ENCODE data around the gene WNT11.

WNT11 gene

GRCh38 chr11:76229690-76230240 is 23.5 kb upstream of the WNT11 start:
- no peak for DNase-seq (ENCODE audit: low spot score)
- in situ Hi-C loops (cut with MboI; ENCODE audit: low sequenced_read_pairs, unreplicated experiment) = no loop called here
- no peak for TF ChIP-seq CTCF (IDR thresholded peaks at IDR 0.05; ENCODE audit: borderline replicate concordance, control extremely low read depth, extremely low read depth, insufficient read depth, missing control alignments)

- DNase-seq (ENCODE audit: low spot score) = no peak
- no peak for TF ChIP-seq CTCF (IDR thresholded peaks at IDR 0.05; ENCODE audit: borderline replicate concordance, control extremely low read depth, extremely low read depth, insufficient read depth, missing control alignments)
- in situ Hi-C loops (cut with MboI; ENCODE audit: low sequenced_read_pairs, unreplicated experiment) = no loop called here
These were observed 22.5 kb upstream of the WNT11 start for GRCh38 chr11:76228875-76229149.

GRCh38 chr11:76228071-76228874 is 22.0 kb upstream of the WNT11 start:
- DNase-seq (ENCODE audit: low spot score) = no peak
- no peak for TF ChIP-seq CTCF (IDR thresholded peaks at IDR 0.05; ENCODE audit: borderline replicate concordance, control extremely low read depth, extremely low read depth, insufficient read depth, missing control alignments)
- in situ Hi-C loops (cut with MboI; ENCODE audit: low sequenced_read_pairs, unreplicated experiment) = no loop called here

GRCh38 chr11:76226626-76227025 is 20.3 kb upstream of the WNT11 start:
- no peak for TF ChIP-seq CTCF (IDR thresholded peaks at IDR 0.05; ENCODE audit: borderline replicate concordance, control extremely low read depth, extremely low read depth, insufficient read depth, missing control alignments)
- in situ Hi-C loops (cut with MboI; ENCODE audit: low sequenced_read_pairs, unreplicated experiment) = no loop called here
- DNase-seq (ENCODE audit: low spot score) = no peak

- TF ChIP-seq CTCF (IDR thresholded peaks at IDR 0.05; ENCODE audit: borderline replicate concordance, control extremely low read depth, extremely low read depth, insufficient read depth, missing control alignments) = no peak
- DNase-seq (ENCODE audit: low spot score) = no peak
- in situ Hi-C loops (cut with MboI; ENCODE audit: low sequenced_read_pairs, unreplicated experiment) = no loop called here
These were observed 18.9 kb upstream of the WNT11 start for GRCh38 chr11:76225122-76225611.

GRCh38 chr11:76224461-76225121 is 18.3 kb upstream of the WNT11 start:
- DNase-seq (ENCODE audit: low spot score) = no peak
- in situ Hi-C loops (cut with MboI; ENCODE audit: low sequenced_read_pairs, unreplicated experiment) = loop anchor here (25.0 kb wide), 1 partner anchor 463 kb away; no protein-coding TSS in a partner anchor
- TF ChIP-seq CTCF (IDR thresholded peaks at IDR 0.05; ENCODE audit: borderline replicate concordance, control extremely low read depth, extremely low read depth, insufficient read depth, missing control alignments) = no peak

Data from GM13976 (cell line).